K562 (cell line): Measurements from ENCODE around the gene BCAS4. TPM values are rescaled to one million over a fixed set of nuclear protein-coding genes. Genes with fewer than 3 reads are reported as not detected.

Experiments used
- ATAC-seq: fragments of 200-7000 bp; cut with Tn5 transposase; 3 replicates; pipeline ENCODE4 v1.9.1; 2020; ENCODE audit warnings: moderate library complexity
- BruUV-seq: library from RNA; stranded (reverse); fragments of 400-500 nt; replicated peaks from 2 replicates; lab custom pipeline; 2021; lab: Mats Ljungman, UMichigan
- CTCF ChIA-PET: fragments of 300-600 bp; formaldehyde crosslinking; extraction: SDS; loops from one replicate; lab custom pipeline; 2021; ENCODE audit warnings: low intra/inter-chr PET ratio; lab: Yijun Ruan, JAX
- POLR2A ChIA-PET: fragments of 300-600, 350-650 bp; sonication (Branson Sonifier 250); formaldehyde crosslinking; extraction: SDS; loops from one replicate; lab custom pipeline; 2021; ENCODE audit warnings: antibody characterized with exemption, inconsistent platforms; lab: Yijun Ruan, JAX
- DNase-seq, 4 experiments: peaks; one replicate each; pipeline versions ENCODE4 v3.0.0 to v3.0.0-alpha.2; 2011 to 2018; ENCODE audit warnings: low spot score in 3 of 4, mixed read lengths in 3 of 4; ENCODE audit errors: extremely low read depth in 1 of 4
- FAIRE-seq: peaks from 2 replicates; lab custom pipeline; 2011; peaks lifted over from hg19 to GRCh38; lab: Jason Lieb, UNC
- H2AFZ ChIP-seq: 2 replicates; pipeline ENCODE4 v1.6.0; 2011; ENCODE audit warnings: low read depth, low read length, control low read depth, inconsistent platforms
- H3K27ac ChIP-seq: fragments of 200-600 bp; 3 replicates; pipeline ENCODE4 v1.8.0; 2011; ENCODE audit warnings: low read depth, mild to moderate bottlenecking, control low read depth, inconsistent platforms, low read length, moderate library complexity, mixed read lengths; ENCODE audit errors: extremely low read depth
- H3K27me3 ChIP-seq, 2 experiments: fragments of 300-600 bp in 1 of 2; 2 replicates in 1 of 2; 3 replicates in 1 of 2; pipeline versions ENCODE4 v1.6.0 to v1.8.0; 2011; ENCODE audit warnings: inconsistent platforms in 2 of 2, low read length in 2 of 2, mild to moderate bottlenecking in 1 of 2, mixed read lengths in 1 of 2, moderate library complexity in 1 of 2; ENCODE audit not compliant: control insufficient read depth in 2 of 2, insufficient read depth in 2 of 2
- H3K36me3 ChIP-seq: fragments of 300-600 bp; 3 replicates; pipeline ENCODE4 v1.8.0; 2011; ENCODE audit warnings: mild to moderate bottlenecking, low read length, inconsistent platforms; ENCODE audit not compliant: control insufficient read depth, insufficient read depth
- H3K4me1 ChIP-seq, 2 experiments: fragments of 200-600 bp in 1 of 2; replicated peaks in 1 of 2; 2 replicates in 1 of 2; 3 replicates in 1 of 2; pipeline versions ENCODE4 v1.5.1 to v1.8.0; 2011; ENCODE audit warnings: inconsistent platforms in 2 of 2, low read length in 2 of 2, mild to moderate bottlenecking in 1 of 2, mixed read lengths in 1 of 2, moderate library complexity in 1 of 2; ENCODE audit not compliant: control insufficient read depth in 2 of 2, insufficient read depth in 2 of 2
- H3K4me2 ChIP-seq: 2 replicates; pipeline ENCODE4 v1.6.1; 2011; ENCODE audit warnings: low read length, control low read depth, inconsistent platforms, mixed read lengths; ENCODE audit not compliant: insufficient read depth
- H3K4me3 ChIP-seq: fragments of 200-600 bp; sonication (generic), shearing (Covaris generic); 2 replicates; pipeline ENCODE4 v1.5.1; 2016; ENCODE audit warnings: control low read depth, inconsistent platforms
- H3K79me2 ChIP-seq: fragments of 200-600 bp; 3 replicates; pipeline ENCODE4 v1.8.0; 2011; ENCODE audit warnings: low read length, inconsistent platforms; ENCODE audit not compliant: control insufficient read depth, insufficient read depth
- H3K9ac ChIP-seq, 2 experiments: 2 replicates each; pipeline versions ENCODE4 v1.6.0 to v1.6.1; 2011; ENCODE audit warnings: low read depth in 2 of 2, low read length in 2 of 2, control low read depth in 1 of 2, inconsistent platforms in 1 of 2, mild to moderate bottlenecking in 1 of 2, mixed read lengths in 1 of 2; ENCODE audit not compliant: insufficient read depth in 1 of 2
- H3K9me1 ChIP-seq: one replicate; pipeline ENCODE4 v1.6.0; 2011; ENCODE audit warnings: inconsistent platforms, mild to moderate bottlenecking, low read length, moderate library complexity; ENCODE audit not compliant: control insufficient read depth, insufficient read depth
- H3K9me3 ChIP-seq: replicated peaks from 2 replicates; pipeline ENCODE4 v1.5.1; 2011; ENCODE audit warnings: low read depth, low read length, inconsistent platforms; ENCODE audit not compliant: control insufficient read depth, insufficient read depth
- H4K20me1 ChIP-seq: replicated peaks from 2 replicates; pipeline ENCODE4 v1.6.1; 2011; ENCODE audit warnings: low read length, inconsistent platforms, mixed read lengths; ENCODE audit not compliant: control insufficient read depth, insufficient read depth
- CEBPG ChIP-seq, 3 experiments: fragments of 200-800 bp in 1 of 3; sonication (Bioruptor generic) in 1 of 3; sonication (generic) in 1 of 3; formaldehyde crosslinking in 1 of 3; IDR thresholded peaks in 2 of 3; conservative IDR thresholded peaks in 1 of 3; 2 replicates each; pipeline versions ENCODE4 v1.6.1 to v1.8.0; 2016 to 2022; ENCODE audit warnings: missing compliant biosample characterization in 2 of 3, missing genetic modification characterization in 2 of 3, mild to moderate bottlenecking in 1 of 3, missing genetic modification reagents in 1 of 3
- FOXA3 ChIP-seq, 2 experiments: fragments of 450-650 bp in 1 of 2; sonication (generic) in 1 of 2; formaldehyde crosslinking; IDR thresholded peaks in 1 of 2; conservative IDR thresholded peaks in 1 of 2; 2 replicates each; pipeline versions ENCODE4 v1.4.0 to v1.8.0; 2020 to 2022; ENCODE audit warnings: mild to moderate bottlenecking in 2 of 2, missing genetic modification reagents in 1 of 2
- FOXJ3 ChIP-seq: sonication (generic); formaldehyde crosslinking; IDR thresholded peaks from 2 replicates; pipeline ENCODE4 v1.4.0; 2020; ENCODE audit warnings: mild to moderate bottlenecking, missing genetic modification reagents
- MEIS2 ChIP-seq: fragments of 450-650 bp; IDR thresholded peaks from 2 replicates; pipeline ENCODE4 v1.6.1; 2014; ENCODE audit warnings: mild to moderate bottlenecking; ENCODE audit not compliant: partially characterized antibody
- PBX2 ChIP-seq, 2 experiments: IDR thresholded peaks in 1 of 2; conservative IDR thresholded peaks in 1 of 2; 2 replicates each; pipeline ENCODE4 v1.6.1; 2016; ENCODE audit warnings: low read depth in 2 of 2, mild to moderate bottlenecking in 1 of 2, missing compliant biosample characterization in 1 of 2, missing genetic modification characterization in 1 of 2, moderate library complexity in 1 of 2
- SIN3B ChIP-seq: fragments of 450-650 bp; IDR thresholded peaks from 2 replicates; pipeline ENCODE4 v1.6.1; 2017; ENCODE audit warnings: low read depth, mild to moderate bottlenecking, moderate library complexity
- WGBS: fragments of 100-300 bp; shearing (Covaris generic); methylation state at CpG from one replicate; pipeline ENCODE4 v1.1.6; 2016; ENCODE audit warnings: low coverage, mixed read lengths; ENCODE audit not compliant: insufficient coverage; ENCODE audit errors: missing lambda C conversion rate; 5-methylcytosine and 5-hydroxymethylcytosine counted together
- in situ Hi-C: fragments of 300-500 bp; cut with MboI; formaldehyde crosslinking; loops from 4 replicates; pipeline ENCODE4 v1.15.0; 2018; ENCODE audit warnings: inconsistent platforms, mixed read lengths
- intact Hi-C: fragments of 100-400 bp; cut with micrococcal nuclease; formaldehyde crosslinking; loops from 2 replicates; pipeline ENCODE4 v1.14.2; 2022
- polyA plus RNA-seq, 8 experiments: library from polyadenylated mRNA; depleted of rRNA in 4 of 8; stranded (reverse) in 5 of 8; unstranded in 3 of 8; fragments of >200 nt; fragmentation: Nextera tagmentation in 2 of 8; fragmentation: Illumina TruSeq in 1 of 8; extraction: Ambion mirVana in 2 of 8; extraction: Trizol in 1 of 8; gene quantifications; 2 replicates each; pipeline versions ENCODE4 v1.2.1 to v1.2.3, GENCODE V29; 2011 to 2014; ENCODE audit warnings: inconsistent platforms in 1 of 8, missing spikeins in 1 of 8
- total RNA-seq, 7 experiments: library from RNA; depleted of rRNA in 6 of 7; stranded (reverse); fragments of >200 nt in 6 of 7; fragmentation: Illumina TruSeq in 2 of 7; extraction: Trizol in 2 of 7; gene quantifications; 2 replicates each; pipeline versions ENCODE4 v1.2.1 to v1.2.3, GENCODE V29; 2011 to 2021; ENCODE audit warnings: low replicate concordance in 1 of 7
- TF ChIP-seq, protein P1 (sequence below): fragments of 450-650 bp; IDR thresholded peaks from 2 replicates; pipeline ENCODE4 v1.6.1; 2016

BCAS4 gene
- total and polyA plus RNA-seq, 9 of the 15 experiments (the other 6 are each of a cell fraction or from before 2014, with no cell fraction given), result 0.15 to 2.3 (median 0.47) TPM

DNA sequence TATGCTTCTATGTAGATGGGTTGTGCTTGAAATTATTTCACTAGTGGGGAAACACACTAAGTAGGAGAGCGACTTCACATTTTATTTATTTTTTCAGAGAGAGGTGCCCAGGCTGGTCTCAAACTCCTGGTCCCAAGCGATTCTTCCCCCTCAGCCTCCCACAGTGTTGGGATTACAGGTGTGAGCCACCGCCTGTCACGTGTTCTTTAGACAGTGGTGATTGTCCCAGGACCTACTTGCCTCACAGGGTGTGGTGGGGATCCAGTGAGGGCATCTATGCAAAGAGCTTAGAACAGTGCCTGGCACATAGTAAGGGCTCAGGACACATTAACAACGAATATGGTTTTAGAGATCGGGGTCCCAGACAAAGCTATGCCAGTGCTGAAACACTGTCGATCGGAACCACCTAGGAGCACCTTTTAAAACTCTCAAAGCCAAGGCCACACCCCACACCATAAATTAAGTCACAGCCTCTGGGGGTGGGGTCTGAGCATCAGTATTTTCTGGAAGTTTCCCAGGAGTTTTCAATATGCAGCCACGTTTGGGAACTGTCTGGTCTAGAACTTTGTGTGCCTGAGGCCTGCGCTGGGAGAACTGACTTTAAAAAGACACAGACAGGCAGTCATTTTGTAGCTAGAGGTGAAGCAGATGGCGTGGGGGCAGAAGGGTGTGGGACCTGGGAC, 4.8 kb upstream of the BCAS4 start:
- Histone ChIP-seq H3K36me3 (no peaks in the 10 kb centered on the region), H3K9ac (peak overlapping the region; percentile 83 to 84), H2AFZ (peak overlapping the region; percentile 91), H3K27me3 (no peaks in the 10 kb centered on the region), H3K4me1 (peaks cover 22% of the 10 kb centered on the region in 2 experiments), H3K79me2 (no peaks in the 10 kb centered on the region), H4K20me1 (no peaks in the 10 kb centered on the region), H3K4me3 (no peak overlapping the region), H3K27ac (peak overlapping the region; percentile 87), H3K4me2 (no peak overlapping the region), H3K9me1 (no peaks in the 10 kb centered on the region), H3K9me3 (no peaks in the 10 kb centered on the region)
- CTCF ChIA-PET, result interaction anchor here (0.6 to 1.5 kb wide), 2 partner anchors 17 to 139 kb away, joined by 3 to 10 read pairs; no protein-coding TSS in a partner anchor
- no TSS peak for BruUV-seq
- intact Hi-C loops, result loop anchor here (5.0 to 10.0 kb wide), 5 partner anchors 163 to 605 kb away; no protein-coding TSS in a partner anchor
- ATAC-seq (peak; percentile 1; the same call in 1 of the 3 replicates), FAIRE-seq (no peak), DNase-seq (peak in 1 of 4 experiments; percentile 37)
- POLR2A ChIA-PET, result interaction anchor here (0.5 to 1.7 kb wide), 7 partner anchors 8 to 802 kb away, joined by 3 to 9 read pairs (median 3); no protein-coding TSS in a partner anchor
- WGBS, result 50% methylated on average over 11 of the region's 11 CpGs
- in situ Hi-C loops, result loop anchor here (10.0 kb wide), 1 partner anchor 515 kb away; no protein-coding TSS in a partner anchor
- peak; percentile 79 for TF ChIP-seq MEIS2
- no peak for TF ChIP-seq SIN3B
- TF ChIP-seq CEBPG (CRISPR knock-in tag; IDR thresholded peaks at IDR 0.05), result 0 out of 2 replicates have a peak, but pooled peaks have one; percentile 33
- no peak for TF ChIP-seq CEBPG (tag; conservative IDR thresholded peaks at IDR 0.05 in 1 of 2, IDR thresholded peaks at IDR 0.05 in 1 of 2)
- TF ChIP-seq PBX2 (CRISPR knock-in tag; IDR thresholded peaks at IDR 0.05; ENCODE audit: low read depth), result no peak
- peak; percentile 57 for TF ChIP-seq PBX2 (tag; conservative IDR thresholded peaks at IDR 0.05; ENCODE audit: low read depth)
- 0 out of 4 replicates have a peak, but pooled peaks of 1 of the 2 experiments have one; percentile 19 for TF ChIP-seq FOXA3 (CRISPR knock-in tag; conservative IDR thresholded peaks at IDR 0.05 in 1 of 2, IDR thresholded peaks at IDR 0.05 in 1 of 2)
- TF ChIP-seq, protein P1, sequence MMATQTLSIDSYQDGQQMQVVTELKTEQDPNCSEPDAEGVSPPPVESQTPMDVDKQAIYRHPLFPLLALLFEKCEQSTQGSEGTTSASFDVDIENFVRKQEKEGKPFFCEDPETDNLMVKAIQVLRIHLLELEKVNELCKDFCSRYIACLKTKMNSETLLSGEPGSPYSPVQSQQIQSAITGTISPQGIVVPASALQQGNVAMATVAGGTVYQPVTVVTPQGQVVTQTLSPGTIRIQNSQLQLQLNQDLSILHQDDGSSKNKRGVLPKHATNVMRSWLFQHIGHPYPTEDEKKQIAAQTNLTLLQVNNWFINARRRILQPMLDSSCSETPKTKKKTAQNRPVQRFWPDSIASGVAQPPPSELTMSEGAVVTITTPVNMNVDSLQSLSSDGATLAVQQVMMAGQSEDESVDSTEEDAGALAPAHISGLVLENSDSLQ, result peak; percentile 77
- no peak for TF ChIP-seq FOXJ3 (CRISPR knock-in tag)
- TF ChIP-seq, all 486 proteins: peak for 5
